Cardiac fibroblast (primary cell): ENCODE measurements around the gene BLOC1S6.
A peak's percentile ranks its signal among the peaks of the same experiment; 100 is the strongest.

Experiments used
- DNase-seq, 2 donors: peaks; one replicate each; pipeline versions ENCODE4 v3.0.0 to v3.0.0-alpha.2; 2010; ENCODE audit warnings: low read depth in 2 of 2
- H3K4me3 ChIP-seq, 2 donors: replicated peaks in 1 of 2; 1 replicate in 1 of 2; 2 replicates in 1 of 2; pipeline ENCODE4 v1.5.1; 2011; ENCODE audit warnings: low read depth in 2 of 2, low read length in 2 of 2, mild to moderate bottlenecking in 2 of 2, moderate library complexity in 1 of 2
- CTCF ChIP-seq: IDR thresholded peaks from one replicate; pipeline ENCODE4 v1.5.1; 2011; ENCODE audit warnings: low read depth, mild to moderate bottlenecking, low read length, inconsistent platforms

The BLOC1S6 gene

GRCh38 chr15:45573961-45574629 lies 13.1 kb upstream of the BLOC1S6 start:
- peak; percentile 55 for TF ChIP-seq CTCF
- DNase-seq, result peak; percentile 8 to 18
- H3K4me3 ChIP-seq, result no peak overlapping the region

- DNase-seq, result no peak
- H3K4me3 ChIP-seq, result no peak overlapping the region
- TF ChIP-seq CTCF, result no peak
These were observed 5.3 kb upstream of the BLOC1S6 start for GRCh38 chr15:45581919-45582318.

- peak in 1 of 2 donors; percentile 12 for DNase-seq
- no peak for TF ChIP-seq CTCF
- no peak overlapping the region for H3K4me3 ChIP-seq
These were observed 3.2 kb upstream of the BLOC1S6 start for GRCh38 chr15:45583731-45584639.

GRCh38 chr15:45585069-45585791 lies 1.9 kb upstream of the BLOC1S6 start:
- no peak overlapping the region for H3K4me3 ChIP-seq
- TF ChIP-seq CTCF, result no peak
- DNase-seq, result no peak

- peak overlapping the region; percentile 92 to 95 for H3K4me3 ChIP-seq
- no peak for TF ChIP-seq CTCF
- peak in 1 of 2 donors; percentile 4 for DNase-seq
These were observed 1.1 kb upstream of the BLOC1S6 start for GRCh38 chr15:45586125-45586524.

GRCh38 chr15:45586601-45587094 lies 531 bp upstream of the BLOC1S6 start:
- peak overlapping the region; percentile 92 to 95 for H3K4me3 ChIP-seq

More at GRCh38 chr15:45586601-45587094, 531 bp upstream of the BLOC1S6 start:
- no peak for TF ChIP-seq CTCF
- DNase-seq, result peak in 1 of 2 donors; percentile 13
